CD14-positive monocyte (primary cell): ENCODE results near the gene VSX2. TPM values are rescaled to one million over a fixed set of nuclear protein-coding genes. Genes with fewer than 3 reads are reported as not detected.

Experiments used
- DNase-seq, 3 donors: peaks; one replicate each; pipeline ENCODE4 v3.0.0-alpha.2; 2011 to 2022
- H2AFZ ChIP-seq: 2 replicates; pipeline ENCODE4 v1.6.0; 2012; ENCODE audit warnings: mild to moderate bottlenecking, low read depth, low read length, inconsistent platforms; ENCODE audit not compliant: insufficient read depth, poor library complexity, severe bottlenecking
- H3K27ac ChIP-seq, 2 donors: 1 replicate in 1 of 2; 2 replicates in 1 of 2; pipeline ENCODE4 v1.5.1; 2012 to 2013; ENCODE audit warnings: low read length in 2 of 2, control low read depth in 1 of 2, inconsistent platforms in 1 of 2, low read depth in 1 of 2, mild to moderate bottlenecking in 1 of 2
- H3K27me3 ChIP-seq, 2 donors: one replicate each; pipeline versions ENCODE4 v1.6.0 to v1.6.1; 2011 to 2013; ENCODE audit warnings: low read length in 2 of 2; ENCODE audit not compliant: control insufficient read depth in 2 of 2, insufficient read depth in 2 of 2
- H3K36me3 ChIP-seq, 2 donors: replicated peaks in 1 of 2; 1 replicate in 1 of 2; 2 replicates in 1 of 2; pipeline versions ENCODE4 v1.5.1 to v1.6.1; 2012 to 2013; ENCODE audit warnings: low read length in 2 of 2, control low read depth in 1 of 2, inconsistent platforms in 1 of 2, mild to moderate bottlenecking in 1 of 2; ENCODE audit not compliant: insufficient read depth in 2 of 2, control insufficient read depth in 1 of 2
- H3K4me1 ChIP-seq, 2 donors: 1 replicate in 1 of 2; 2 replicates in 1 of 2; pipeline versions ENCODE4 v1.5.1 to v1.6.1; 2012 to 2013; ENCODE audit warnings: low read length in 2 of 2, control low read depth in 1 of 2, inconsistent platforms in 1 of 2, mild to moderate bottlenecking in 1 of 2, moderate library complexity in 1 of 2; ENCODE audit not compliant: insufficient read depth in 2 of 2, control insufficient read depth in 1 of 2
- H3K4me2 ChIP-seq: replicated peaks from 2 replicates; pipeline ENCODE3; 2012; ENCODE audit warnings: low read length, moderate library complexity, mild to moderate bottlenecking; ENCODE audit not compliant: poor library complexity, severe bottlenecking; ENCODE audit errors: extremely low read depth
- H3K4me3 ChIP-seq, 3 experiments: fragments of 200-600 bp in 1 of 3; sonication (generic) in 1 of 3; replicated peaks in 1 of 3; 1 replicate in 2 of 3; 2 replicates in 1 of 3; pipeline ENCODE4 v1.5.1; 2011 to 2013; ENCODE audit warnings: low read length in 3 of 3, mild to moderate bottlenecking in 3 of 3, control low read depth in 2 of 3, low read depth in 2 of 3, inconsistent platforms in 1 of 3, moderate library complexity in 1 of 3
- H3K79me2 ChIP-seq: 2 replicates; pipeline ENCODE4 v1.6.0; 2012; ENCODE audit warnings: mild to moderate bottlenecking, control low read depth, inconsistent platforms, low read length, moderate library complexity; ENCODE audit not compliant: insufficient read depth
- H3K9ac ChIP-seq: 2 replicates; pipeline ENCODE4 v1.6.0; 2017; ENCODE audit warnings: low read length, mild to moderate bottlenecking; ENCODE audit not compliant: insufficient read depth, poor library complexity, severe bottlenecking
- H3K9me3 ChIP-seq, 2 donors: replicated peaks in 1 of 2; 1 replicate in 1 of 2; 2 replicates in 1 of 2; pipeline versions ENCODE4 v1.5.1 to v1.6.1; 2012 to 2013; ENCODE audit warnings: low read length in 2 of 2, control low read depth in 1 of 2; ENCODE audit not compliant: control insufficient read depth in 1 of 2, insufficient read depth in 1 of 2
- H4K20me1 ChIP-seq: 2 replicates; pipeline ENCODE4 v1.6.0; 2012; ENCODE audit warnings: mild to moderate bottlenecking, low read length, control low read depth, moderate library complexity; ENCODE audit not compliant: insufficient read depth
- H3K27ac Mint-ChIP-seq, 7 donors: one replicate each; pipeline ENCODE4 v1.8.0; 2020; ENCODE audit warnings: mild to moderate bottlenecking in 7 of 7, mixed read lengths in 7 of 7, moderate library complexity in 6 of 7, inconsistent platforms in 2 of 7
- H3K27me3 Mint-ChIP-seq, 3 donors: one replicate each; pipeline ENCODE4 v1.8.0; 2021 to 2022; ENCODE audit warnings: low read depth in 3 of 3, mild to moderate bottlenecking in 3 of 3, mixed read lengths in 3 of 3, moderate library complexity in 3 of 3, inconsistent platforms in 1 of 3
- H3K36me3 Mint-ChIP-seq, 2 donors: one replicate each; pipeline ENCODE4 v1.8.0; 2020; ENCODE audit warnings: mixed read lengths in 2 of 2, inconsistent platforms in 1 of 2, mild to moderate bottlenecking in 1 of 2
- H3K4me1 Mint-ChIP-seq: one replicate; pipeline ENCODE4 v1.8.0; 2020; ENCODE audit warnings: mild to moderate bottlenecking, mixed read lengths
- H3K4me3 Mint-ChIP-seq, 2 donors: one replicate each; pipeline ENCODE4 v1.8.0; 2020; ENCODE audit warnings: mild to moderate bottlenecking in 2 of 2, mixed read lengths in 2 of 2, moderate library complexity in 1 of 2
- H3K9me3 Mint-ChIP-seq, 7 donors: one replicate each; pipeline ENCODE4 v1.8.0; 2020 to 2022; ENCODE audit warnings: mixed read lengths in 7 of 7, mild to moderate bottlenecking in 6 of 7, moderate library complexity in 6 of 7, inconsistent platforms in 2 of 7
- CTCF ChIP-seq: fragments of 200-600 bp; IDR thresholded peaks from one replicate; pipeline ENCODE4 v1.8.0; 2022; ENCODE audit warnings: antibody characterized with exemption, mild to moderate bottlenecking
- WGBS: methylation state at CpG from one replicate; pipeline ENCODE4 v1.1.5; 2013; ENCODE audit warnings: missing lambda C conversion rate; ENCODE audit not compliant: insufficient coverage; 5-methylcytosine and 5-hydroxymethylcytosine counted together
- intact Hi-C, 2 donors: fragments of 100-400 bp; cut with micrococcal nuclease; formaldehyde crosslinking; loops; one replicate each; pipeline versions ENCODE4 v1.15.0 to v1.15.1; 2023
- polyA plus RNA-seq, 3 donors: library from polyadenylated mRNA; depleted of rRNA in 1 of 3; unstranded in 2 of 3; stranded (reverse) in 1 of 3; fragments of 300-500 nt in 2 of 3; fragments of >200 nt in 1 of 3; fragmentation: Illumina TruSeq in 2 of 3; gene quantifications; 1 replicate in 2 of 3; 2 replicates in 1 of 3; pipeline ENCODE4 v1.2.3, GENCODE V29; 2012 to 2021

The VSX2 gene
- polyA plus RNA-seq, 3 donors = not detected

GRCh38 chr14:74297986-74298385 lies 58.7 kb downstream of the VSX2 start:
- H3K27ac Mint-ChIP-seq = peak overlapping the region in 1 of 7 donors; percentile 4
- H3K4me3 Mint-ChIP-seq = no peak overlapping the region
- no peak overlapping the region for H3K9ac ChIP-seq
- H3K4me1 ChIP-seq = peaks cover 6 to 7% of the 10 kb centered on the region in 2 donors
- peaks cover 45 to 62% of the 10 kb centered on the region in 2 donors for H3K36me3 Mint-ChIP-seq
- peaks cover 35% of the 10 kb centered on the region for H3K79me2 ChIP-seq
- WGBS = 94% methylated on average over 3 of the region's 10 CpGs
- H2AFZ ChIP-seq = no peak overlapping the region
- H3K4me2 ChIP-seq = no peak overlapping the region
- no peak for TF ChIP-seq CTCF
- H3K4me3 ChIP-seq = no peak overlapping the region
- H3K27me3 Mint-ChIP-seq = peaks cover 0 to 5% (median 0%) of the 10 kb centered on the region in 3 donors
- peaks cover 50 to 62% of the 10 kb centered on the region in 2 donors for H3K36me3 ChIP-seq
- H3K9me3 Mint-ChIP-seq = no peaks in the 10 kb centered on the region
- DNase-seq = no peak
- no peaks in the 10 kb centered on the region for H3K27me3 ChIP-seq
- H3K27ac ChIP-seq = no peak overlapping the region
- peaks cover 26% of the 10 kb centered on the region for H3K4me1 Mint-ChIP-seq
- intact Hi-C loops = no loop called here
- no peaks in the 10 kb centered on the region for H3K9me3 ChIP-seq
- no peaks in the 10 kb centered on the region for H4K20me1 ChIP-seq

DNA sequence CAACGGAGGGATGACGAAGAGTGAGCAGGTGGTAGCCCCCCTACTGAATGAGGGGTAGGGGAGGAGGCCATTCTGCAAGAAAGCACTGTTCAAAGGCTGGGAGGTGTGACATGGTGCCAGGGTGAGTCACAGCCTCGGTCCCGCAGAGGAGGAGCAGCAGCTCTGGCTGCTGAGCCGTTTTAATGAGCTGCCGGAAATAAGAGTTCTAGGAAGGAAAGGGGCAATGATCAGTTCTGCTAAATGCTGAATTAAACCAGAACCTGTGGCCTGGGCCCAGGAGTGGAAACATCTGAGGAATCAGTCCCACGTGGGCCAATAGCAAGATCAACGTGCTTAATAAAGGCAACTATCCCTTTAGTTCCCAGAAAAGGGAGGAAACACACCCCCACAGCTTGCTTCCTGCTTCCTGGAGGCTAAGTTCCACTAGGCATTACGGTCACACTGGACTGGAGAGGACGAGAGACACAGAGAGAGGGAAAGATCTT lies 59.9 kb downstream of the VSX2 start:
- Histone ChIP-seq H4K20me1 (no peaks in the 10 kb centered on the region), H3K27ac (no peak overlapping the region), H3K9me3 (no peaks in the 10 kb centered on the region), H3K36me3 (peaks cover 43 to 53% of the 10 kb centered on the region in 2 donors), H3K79me2 (peaks cover 41% of the 10 kb centered on the region), H3K27me3 (no peaks in the 10 kb centered on the region), H3K4me1 (peaks cover 12 to 14% of the 10 kb centered on the region in 2 donors), H3K4me2 (no peak overlapping the region), H2AFZ (no peak overlapping the region), H3K4me3 (no peak overlapping the region), H3K9ac (no peak overlapping the region)
- intact Hi-C loops = no loop called here
- Mint-ChIP-seq H3K9me3 (no peaks in the 10 kb centered on the region), H3K36me3 (peaks cover 45 to 57% of the 10 kb centered on the region in 2 donors), H3K27me3 (peaks cover 0 to 5% (median 0%) of the 10 kb centered on the region in 3 donors), H3K4me3 (no peak overlapping the region), H3K27ac (peak overlapping the region in 1 of 7 donors; percentile 48), H3K4me1 (peaks cover 32% of the 10 kb centered on the region)
- WGBS = 68% methylated on average over 6 of the region's 10 CpGs
- no peak for TF ChIP-seq CTCF
- DNase-seq = no peak
